OCI-LY7 (cell line): Measurements from ENCODE around the gene MPPED2.

Experiments used
- EZH2phosphoT487 ChIP-seq: fragments of 200-600 bp; sonication (generic); IDR thresholded peaks from 2 replicates; pipeline ENCODE4 v1.6.1; 2018; ENCODE audit warnings: low read depth, borderline replicate concordance, mild to moderate bottlenecking, mixed run types, antibody characterized with exemption, low read length, moderate library complexity, mixed read lengths
- TF ChIP-seq, protein P1 (sequence below): fragments of 200-600 bp; sonication (generic); conservative IDR thresholded peaks from 2 replicates; pipeline ENCODE4 v1.5.1; 2014; ENCODE audit warnings: mild to moderate bottlenecking, antibody characterized with exemption, low read length, moderate library complexity, mixed read lengths

DNA sequence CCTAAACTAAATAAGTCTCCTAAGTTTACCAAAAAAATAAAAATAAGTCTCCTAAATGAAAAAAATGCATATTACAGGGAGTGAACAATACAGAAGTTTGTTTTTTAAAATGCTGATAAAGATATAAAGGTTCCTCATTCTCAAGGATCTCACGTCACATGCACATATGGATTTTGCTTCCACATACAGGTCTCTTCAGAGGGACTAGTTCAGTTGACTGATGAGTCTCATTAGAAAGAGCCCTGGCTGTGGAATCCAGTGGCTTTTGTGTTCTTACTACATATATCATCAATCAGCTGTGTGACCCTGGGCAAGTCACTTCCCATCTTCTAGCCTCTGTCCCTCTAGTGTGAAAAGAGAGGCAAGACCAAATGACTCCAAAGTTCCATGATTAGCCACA lies 43.1 kb downstream of the MPPED2 start:
- TF ChIP-seq, protein P1, sequence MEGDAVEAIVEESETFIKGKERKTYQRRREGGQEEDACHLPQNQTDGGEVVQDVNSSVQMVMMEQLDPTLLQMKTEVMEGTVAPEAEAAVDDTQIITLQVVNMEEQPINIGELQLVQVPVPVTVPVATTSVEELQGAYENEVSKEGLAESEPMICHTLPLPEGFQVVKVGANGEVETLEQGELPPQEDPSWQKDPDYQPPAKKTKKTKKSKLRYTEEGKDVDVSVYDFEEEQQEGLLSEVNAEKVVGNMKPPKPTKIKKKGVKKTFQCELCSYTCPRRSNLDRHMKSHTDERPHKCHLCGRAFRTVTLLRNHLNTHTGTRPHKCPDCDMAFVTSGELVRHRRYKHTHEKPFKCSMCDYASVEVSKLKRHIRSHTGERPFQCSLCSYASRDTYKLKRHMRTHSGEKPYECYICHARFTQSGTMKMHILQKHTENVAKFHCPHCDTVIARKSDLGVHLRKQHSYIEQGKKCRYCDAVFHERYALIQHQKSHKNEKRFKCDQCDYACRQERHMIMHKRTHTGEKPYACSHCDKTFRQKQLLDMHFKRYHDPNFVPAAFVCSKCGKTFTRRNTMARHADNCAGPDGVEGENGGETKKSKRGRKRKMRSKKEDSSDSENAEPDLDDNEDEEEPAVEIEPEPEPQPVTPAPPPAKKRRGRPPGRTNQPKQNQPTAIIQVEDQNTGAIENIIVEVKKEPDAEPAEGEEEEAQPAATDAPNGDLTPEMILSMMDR: no peak
- TF ChIP-seq EZH2phosphoT487: no peak
